Right lobe of liver (tissue), 5 donors: ENCODE data around the gene OR1C1. TPM values are rescaled to one million over a fixed set of nuclear protein-coding genes. Genes with fewer than 3 reads are reported as not detected.

Source experiments
- total RNA-seq, 6 experiments: library from RNA; depleted of rRNA in 2 of 6; stranded (reverse); fragments of >200 nt in 2 of 6; fragmentation: NEBNext Ultra II Directional in 3 of 6; extraction: Animal tissue kit (Norgen Biotek cat#: 25700) in 3 of 6; gene quantifications; one replicate each; pipeline versions ENCODE4 v1.1.0 to v1.2.4, GENCODE V29; 2016 to 2023
- donor health status: DM: no; HTN: no; CAD: no.
- donor health status: DM: no; HTN: no; CAD: no.
- donor health status: DM: no; HTN: yes; CAD: no.
- donor health status: DM: no; HTN: yes; CAD: no.

Gene OR1C1
- total RNA-seq, 6 experiments from 2014 or later, result not detected

Other genes with a start within 250 kb of the OR1C1 start
- not detected for gene OR2C3, start 224.1 kb downstream of the OR1C1 start, total RNA-seq
- gene GCSAML, start 211.4 kb downstream of the OR1C1 start, total RNA-seq, result under 1 TPM in 1 of 6 experiments, not detected in 5; 0.24 TPM
- gene OR2G2, start 172.2 kb downstream of the OR1C1 start, total RNA-seq, result not detected
- gene OR2G3, start 155.0 kb downstream of the OR1C1 start, total RNA-seq, result not detected
- gene OR13G1, start 80.8 kb downstream of the OR1C1 start, total RNA-seq, result not detected
- not detected for gene OR6F1, start 43.9 kb downstream of the OR1C1 start, total RNA-seq
- not detected for gene OR14K1, start 21.9 kb downstream of the OR1C1 start, total RNA-seq
- gene OR14A2, start 12.4 kb downstream of the OR1C1 start, total RNA-seq, result not detected
- not detected for gene OR14A16, start 63.6 kb upstream of the OR1C1 start, total RNA-seq
- not detected for gene OR11L1, start 81.3 kb upstream of the OR1C1 start, total RNA-seq
- gene TRIM58, start 96.6 kb upstream of the OR1C1 start, total RNA-seq, result 1 to 10 TPM in 3 of 6 experiments, under 1 TPM in 2, not detected in 1; 0.29 to 5.5 (median 2.1) TPM
- 1 to 10 TPM in 1 of 6 experiments, under 1 TPM in 2, not detected in 3; 0.24 to 1.2 (median 0.43) TPM for gene OR2W3, start 135.0 kb upstream of the OR1C1 start, total RNA-seq
- gene OR2T8, start 159.7 kb upstream of the OR1C1 start, total RNA-seq, result not detected
- not detected for gene OR2AJ1, start 164.3 kb upstream of the OR1C1 start, total RNA-seq
- not detected for gene OR2L8, start 188.3 kb upstream of the OR1C1 start, total RNA-seq
- gene OR2AK2, start 204.7 kb upstream of the OR1C1 start, total RNA-seq, result not detected